Amygdala (tissue), 56 donors: ENCODE measurements around the gene FHDC1.

ENCODE experiments used
- DNase-seq, 56 donors: peaks; one replicate each; lab custom pipeline; 2025; lab: John Stamatoyannopoulos, UW

The FHDC1 gene

GRCh38 chr4:152976212-152976761 is 40.2 kb downstream of the FHDC1 start:
- DNase-seq, result no peak

- DNase-seq, result no peak
Measured at GRCh38 chr4:152979731-152980330, 43.7 kb downstream of the FHDC1 start.

- DNase-seq, result no peak
Measured at GRCh38 chr4:152981278-152981677, 45.2 kb downstream of the FHDC1 start.

GRCh38 chr4:152981842-152982241 is 45.7 kb downstream of the FHDC1 start:
- DNase-seq, result no peak

- no peak for DNase-seq
Measured at GRCh38 chr4:152983221-152983620, 47.1 kb downstream of the FHDC1 start.

GRCh38 chr4:152983774-152984411 is 47.8 kb downstream of the FHDC1 start:
- peak in 12 of 56 donors; percentile 3 to 37 (median 8) for DNase-seq

GRCh38 chr4:152988721-152989553 is 52.8 kb downstream of the FHDC1 start:
- DNase-seq, result no peak

- DNase-seq, result no peak
Measured at GRCh38 chr4:152989554-152989970, 53.4 kb downstream of the FHDC1 start.

- DNase-seq, result peak in 5 of 56 donors; percentile 3 to 13 (median 7)
Measured at GRCh38 chr4:152990471-152991131, 54.5 kb downstream of the FHDC1 start.

- no peak for DNase-seq
Measured at GRCh38 chr4:152991398-152991797, 55.3 kb downstream of the FHDC1 start.

GRCh38 chr4:152992027-152992426 is 55.9 kb downstream of the FHDC1 start:
- no peak for DNase-seq

- DNase-seq, result no peak
Measured at GRCh38 chr4:152992466-152992865, 56.3 kb downstream of the FHDC1 start.

GRCh38 chr4:152994038-152994437 is 57.9 kb downstream of the FHDC1 start:
- DNase-seq, result no peak

- DNase-seq, result peak in 11 of 56 donors; percentile 4 to 53 (median 18)
Measured at GRCh38 chr4:152996111-152996571, 60.0 kb downstream of the FHDC1 start.

GRCh38 chr4:152996672-152997071 is 60.5 kb downstream of the FHDC1 start:
- no peak for DNase-seq

- DNase-seq, result no peak
Measured at GRCh38 chr4:152997288-152997687, 61.2 kb downstream of the FHDC1 start.

GRCh38 chr4:152997771-152998487 is 61.8 kb downstream of the FHDC1 start:
- DNase-seq, result no peak

- DNase-seq, result no peak
Measured at GRCh38 chr4:152998861-152999260, 62.7 kb downstream of the FHDC1 start.

- DNase-seq, result no peak
Measured at GRCh38 chr4:152999346-153000075, 63.4 kb downstream of the FHDC1 start.
